Prostate gland (tissue), 2 donors: ENCODE data around the gene ZMIZ1. TPM values are rescaled to one million over a fixed set of nuclear protein-coding genes. Genes with fewer than 3 reads are reported as not detected.

Experiments used
- DNase-seq: peaks from one replicate; pipeline ENCODE4 v3.0.0-alpha.2; 2019; ENCODE audit warnings: low spot score
- H3K27ac ChIP-seq, 2 donors: fragments of 200-600 bp; sonication (generic); 2 replicates each; pipeline ENCODE4 v1.5.1; 2017 to 2019
- H3K27me3 ChIP-seq: fragments of 200-600 bp; sonication (generic); replicated peaks from 2 replicates; pipeline ENCODE4 v1.5.1; 2019; ENCODE audit not compliant: insufficient read depth
- H3K36me3 ChIP-seq, 2 donors: fragments of 200-600 bp; sonication (generic); 1 replicate in 1 of 2; 2 replicates in 1 of 2; pipeline versions ENCODE4 v1.5.1 to v1.8.1; 2017 to 2019
- H3K4me1 ChIP-seq: fragments of 200-600 bp; sonication (generic); replicated peaks from 2 replicates; pipeline ENCODE4 v1.5.1; 2019
- H3K4me3 ChIP-seq, 2 donors: fragments of 200-600 bp; sonication (generic); 2 replicates each; pipeline ENCODE4 v1.5.1; 2017 to 2019
- H3K9me3 ChIP-seq: fragments of 200-600 bp; sonication (generic); 2 replicates; pipeline ENCODE4 v1.5.1; 2017
- CTCF ChIP-seq, 4 experiments: fragments of 200-600 bp in 2 of 4; fragments of 450-650 bp in 2 of 4; sonication (generic) in 2 of 4; IDR thresholded peaks; 1 replicate in 3 of 4; 2 replicates in 1 of 4; pipeline ENCODE4 v1.5.1; 2016 to 2019; ENCODE audit warnings: antibody characterized with exemption in 4 of 4, mild to moderate bottlenecking in 2 of 4, moderate library complexity in 2 of 4
- POLR2A ChIP-seq: fragments of 450-650 bp; IDR thresholded peaks from one replicate; pipeline ENCODE4 v1.6.1; 2016; ENCODE audit warnings: antibody characterized with exemption, mild to moderate bottlenecking
- POLR2AphosphoS5 ChIP-seq: sonication (generic); formaldehyde crosslinking; IDR thresholded peaks from one replicate; pipeline ENCODE4 v1.6.1; 2017; ENCODE audit warnings: antibody characterized with exemption
- WGBS: methylation state at CpG from one replicate; pipeline ENCODE4 v1.1.5; 2018; 5-methylcytosine and 5-hydroxymethylcytosine counted together
- intact Hi-C: fragments of 100-400 bp; cut with DNase I; formaldehyde crosslinking; loops from one replicate; pipeline ENCODE4 v1.14.2; 2022
- total RNA-seq, 2 donors: library from RNA; depleted of rRNA; stranded (reverse); fragments of >200 nt; gene quantifications; one replicate each; pipeline ENCODE4 v1.1.0, GENCODE V29; 2016

The ZMIZ1 gene
- total RNA-seq, 2 donors from 2014 or later: 69.6 to 78.5 TPM

- DNase-seq: no peak
- Histone ChIP-seq H3K36me3 (no peaks in the 10 kb centered on the region), H3K4me1 (peaks cover 6% of the 10 kb centered on the region), H3K27me3 (no peaks in the 10 kb centered on the region), H3K9me3 (no peaks in the 10 kb centered on the region), H3K27ac (peak overlapping the region in 1 of 2 donors; percentile 23), H3K4me3 (no peak overlapping the region)
- no peak for TF ChIP-seq POLR2AphosphoS5
- no peak for TF ChIP-seq POLR2A
- TF ChIP-seq CTCF (IDR thresholded peaks at IDR 0.05): no peak
- intact Hi-C loops: loop anchor here (10.0 kb wide), 1 partner anchor 378 kb away; no protein-coding TSS in a partner anchor
- WGBS: 65% methylated on average over 14 of the region's 14 CpGs
Observed at GRCh38 chr10:79182781-79183467, 114.2 kb downstream of the ZMIZ1 start.

- H3K27ac ChIP-seq: no peak overlapping the region
- WGBS: 85% methylated on average over 5 of the region's 5 CpGs
Observed at GRCh38 chr10:79183468-79183865, 114.7 kb downstream of the ZMIZ1 start.

GRCh38 chr10:79184145-79184625 is 115.4 kb downstream of the ZMIZ1 start:
- Histone ChIP-seq H3K4me3 (no peak overlapping the region), H3K9me3 (no peaks in the 10 kb centered on the region), H3K36me3 (no peaks in the 10 kb centered on the region), H3K27ac (peak overlapping the region in 1 of 2 donors; percentile 2), H3K4me1 (peaks cover 6% of the 10 kb centered on the region), H3K27me3 (no peaks in the 10 kb centered on the region)
- WGBS: 40% methylated on average over 7 of the region's 7 CpGs
- intact Hi-C loops: loop anchor here (10.0 kb wide), 1 partner anchor 379 kb away; no protein-coding TSS in a partner anchor
- DNase-seq: no peak
- TF ChIP-seq CTCF (IDR thresholded peaks at IDR 0.05) (no peak), POLR2A (no peak), POLR2AphosphoS5 (no peak)

More at GRCh38 chr10:79183468-79183865, 114.7 kb downstream of the ZMIZ1 start:
- Histone ChIP-seq H3K4me1 (peaks cover 6% of the 10 kb centered on the region), H3K27me3 (no peaks in the 10 kb centered on the region), H3K36me3 (no peaks in the 10 kb centered on the region), H3K4me3 (no peak overlapping the region), H3K9me3 (no peaks in the 10 kb centered on the region)
- intact Hi-C loops: loop anchor here (10.0 kb wide), 1 partner anchor 379 kb away; no protein-coding TSS in a partner anchor
- TF ChIP-seq POLR2A (no peak), POLR2AphosphoS5 (no peak), CTCF (IDR thresholded peaks at IDR 0.05) (no peak)
- no peak for DNase-seq

GRCh38 chr10:79184657-79185056 is 115.9 kb downstream of the ZMIZ1 start:
- Histone ChIP-seq H3K27ac (peak overlapping the region; percentile 2 to 5), H3K36me3 (no peaks in the 10 kb centered on the region), H3K4me3 (no peak overlapping the region), H3K9me3 (no peaks in the 10 kb centered on the region), H3K27me3 (no peaks in the 10 kb centered on the region), H3K4me1 (peaks cover 6% of the 10 kb centered on the region)
- DNase-seq: no peak
- TF ChIP-seq POLR2A: no peak
- no peak for TF ChIP-seq POLR2AphosphoS5
- TF ChIP-seq CTCF (IDR thresholded peaks at IDR 0.05): no peak
- intact Hi-C loops: loop anchor here (10.0 kb wide), 1 partner anchor 380 kb away; no protein-coding TSS in a partner anchor
- WGBS: 35% methylated on average over 6 of the region's 6 CpGs
